ENCODE data around the gene FNDC3B.

FNDC3B gene

DNA sequence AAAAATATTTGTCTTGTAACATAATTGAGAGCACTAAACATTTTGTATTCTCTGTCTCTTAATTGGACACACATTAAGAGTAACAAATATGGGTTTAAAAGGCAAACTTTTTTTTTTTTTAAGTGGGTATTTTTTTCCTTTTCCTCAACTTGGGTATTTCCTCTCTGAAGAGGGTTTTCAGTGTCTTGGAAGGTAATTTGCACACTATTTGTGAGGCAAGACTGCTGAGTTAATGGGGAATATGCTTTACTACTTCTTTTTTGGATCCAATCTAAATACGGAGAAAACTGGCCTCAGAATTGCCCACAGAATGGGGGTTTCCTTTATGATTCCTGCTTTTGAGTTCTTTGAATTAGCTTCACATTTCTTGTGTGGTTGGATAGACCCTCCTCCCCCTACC, 105.2 kb downstream of the FNDC3B start:
- TF ChIP-seq SIN3A (IDR thresholded peaks at IDR 0.05; ENCODE audit: borderline replicate concordance, insufficient read depth, low read length): no peak
- TF ChIP-seq FOXP2 (optimal IDR thresholded peaks at IDR 0.05; ENCODE audit: borderline replicate concordance, extremely low read depth, extremely low read length, insufficient read depth): no peak
- no peak for TF ChIP-seq TAF1 (IDR thresholded peaks at IDR 0.05; ENCODE audit: borderline replicate concordance, insufficient read depth, low read length)
- no peak for TF ChIP-seq POLR2AphosphoS5 (IDR thresholded peaks at IDR 0.05; ENCODE audit: low read depth, low read length)
- TF ChIP-seq, protein P1, sequence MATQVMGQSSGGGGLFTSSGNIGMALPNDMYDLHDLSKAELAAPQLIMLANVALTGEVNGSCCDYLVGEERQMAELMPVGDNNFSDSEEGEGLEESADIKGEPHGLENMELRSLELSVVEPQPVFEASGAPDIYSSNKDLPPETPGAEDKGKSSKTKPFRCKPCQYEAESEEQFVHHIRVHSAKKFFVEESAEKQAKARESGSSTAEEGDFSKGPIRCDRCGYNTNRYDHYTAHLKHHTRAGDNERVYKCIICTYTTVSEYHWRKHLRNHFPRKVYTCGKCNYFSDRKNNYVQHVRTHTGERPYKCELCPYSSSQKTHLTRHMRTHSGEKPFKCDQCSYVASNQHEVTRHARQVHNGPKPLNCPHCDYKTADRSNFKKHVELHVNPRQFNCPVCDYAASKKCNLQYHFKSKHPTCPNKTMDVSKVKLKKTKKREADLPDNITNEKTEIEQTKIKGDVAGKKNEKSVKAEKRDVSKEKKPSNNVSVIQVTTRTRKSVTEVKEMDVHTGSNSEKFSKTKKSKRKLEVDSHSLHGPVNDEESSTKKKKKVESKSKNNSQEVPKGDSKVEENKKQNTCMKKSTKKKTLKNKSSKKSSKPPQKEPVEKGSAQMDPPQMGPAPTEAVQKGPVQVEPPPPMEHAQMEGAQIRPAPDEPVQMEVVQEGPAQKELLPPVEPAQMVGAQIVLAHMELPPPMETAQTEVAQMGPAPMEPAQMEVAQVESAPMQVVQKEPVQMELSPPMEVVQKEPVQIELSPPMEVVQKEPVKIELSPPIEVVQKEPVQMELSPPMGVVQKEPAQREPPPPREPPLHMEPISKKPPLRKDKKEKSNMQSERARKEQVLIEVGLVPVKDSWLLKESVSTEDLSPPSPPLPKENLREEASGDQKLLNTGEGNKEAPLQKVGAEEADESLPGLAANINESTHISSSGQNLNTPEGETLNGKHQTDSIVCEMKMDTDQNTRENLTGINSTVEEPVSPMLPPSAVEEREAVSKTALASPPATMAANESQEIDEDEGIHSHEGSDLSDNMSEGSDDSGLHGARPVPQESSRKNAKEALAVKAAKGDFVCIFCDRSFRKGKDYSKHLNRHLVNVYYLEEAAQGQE (IDR thresholded peaks at IDR 0.05; ENCODE audit: insufficient read depth in 1 of 2, low read depth in 2 of 2, low read length in 2 of 2): no peak

DNA sequence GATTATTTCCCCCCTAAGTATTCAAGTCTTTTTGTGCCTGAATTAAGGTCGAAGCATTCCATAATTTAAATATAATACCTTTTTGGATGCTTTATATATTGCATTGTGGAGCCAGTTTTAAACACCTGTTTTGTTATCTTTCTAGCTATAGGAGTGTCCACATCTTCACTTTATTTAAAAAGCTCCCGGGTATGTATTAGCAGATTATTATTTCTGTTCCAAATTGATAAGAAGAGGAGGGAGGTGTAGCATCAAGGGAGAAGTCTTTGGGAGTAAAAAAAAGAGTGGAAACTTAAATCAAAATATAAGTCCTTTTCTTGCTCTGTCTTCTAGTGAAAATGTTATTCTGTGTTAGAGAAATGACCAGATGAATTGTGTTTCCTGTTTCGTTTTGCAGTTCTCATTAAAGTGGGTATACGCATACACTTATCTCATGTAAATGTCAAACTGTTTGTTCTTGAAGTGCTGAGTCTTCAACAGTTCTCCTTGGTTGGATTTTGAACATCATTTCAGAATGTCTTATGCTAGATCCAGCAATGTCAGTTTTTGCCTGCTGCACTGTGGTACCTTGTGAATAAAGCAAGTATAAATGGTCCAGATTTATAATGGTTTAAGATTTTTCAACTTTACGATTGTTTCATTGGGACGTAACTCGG, 105.8 kb downstream of the FNDC3B start:
- no peak for TF ChIP-seq SIN3A (IDR thresholded peaks at IDR 0.05; ENCODE audit: borderline replicate concordance, insufficient read depth, low read length)
- TF ChIP-seq, protein P1 (IDR thresholded peaks at IDR 0.05; ENCODE audit: insufficient read depth in 1 of 2, low read depth in 2 of 2, low read length in 2 of 2): no peak
- no peak for TF ChIP-seq TAF1 (IDR thresholded peaks at IDR 0.05; ENCODE audit: borderline replicate concordance, insufficient read depth, low read length)
- TF ChIP-seq FOXP2 (optimal IDR thresholded peaks at IDR 0.05; ENCODE audit: borderline replicate concordance, extremely low read depth, extremely low read length, insufficient read depth): no peak
- TF ChIP-seq POLR2AphosphoS5 (IDR thresholded peaks at IDR 0.05; ENCODE audit: low read depth, low read length): no peak

DNA sequence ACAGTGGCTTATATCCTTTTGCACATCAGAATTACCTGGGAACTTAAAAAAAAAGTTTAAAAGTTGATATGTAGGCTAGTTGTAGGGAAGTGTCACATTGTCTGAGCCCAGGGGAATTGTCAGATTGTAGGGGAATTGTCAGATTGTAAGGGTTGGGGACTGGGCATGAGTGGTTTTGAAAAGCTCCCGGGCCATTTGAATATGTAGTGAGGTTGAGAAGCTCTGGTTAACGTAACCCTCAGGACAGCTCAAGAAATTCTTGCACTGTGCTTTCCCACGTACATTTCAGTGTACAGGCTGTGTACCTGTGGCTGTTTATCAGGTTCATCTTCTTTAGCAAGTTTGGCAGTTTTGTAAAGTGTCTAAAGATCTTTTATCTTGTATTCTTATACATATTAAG, 107.0 kb downstream of the FNDC3B start:
- TF ChIP-seq, protein P1 (IDR thresholded peaks at IDR 0.05; ENCODE audit: insufficient read depth in 1 of 2, low read depth in 2 of 2, low read length in 2 of 2): no peak
- TF ChIP-seq POLR2AphosphoS5 (IDR thresholded peaks at IDR 0.05; ENCODE audit: low read depth, low read length): no peak
- no peak for TF ChIP-seq FOXP2 (optimal IDR thresholded peaks at IDR 0.05; ENCODE audit: borderline replicate concordance, extremely low read depth, extremely low read length, insufficient read depth)
- TF ChIP-seq SIN3A (IDR thresholded peaks at IDR 0.05; ENCODE audit: borderline replicate concordance, insufficient read depth, low read length): no peak
- TF ChIP-seq TAF1 (IDR thresholded peaks at IDR 0.05; ENCODE audit: borderline replicate concordance, insufficient read depth, low read length): no peak

DNA sequence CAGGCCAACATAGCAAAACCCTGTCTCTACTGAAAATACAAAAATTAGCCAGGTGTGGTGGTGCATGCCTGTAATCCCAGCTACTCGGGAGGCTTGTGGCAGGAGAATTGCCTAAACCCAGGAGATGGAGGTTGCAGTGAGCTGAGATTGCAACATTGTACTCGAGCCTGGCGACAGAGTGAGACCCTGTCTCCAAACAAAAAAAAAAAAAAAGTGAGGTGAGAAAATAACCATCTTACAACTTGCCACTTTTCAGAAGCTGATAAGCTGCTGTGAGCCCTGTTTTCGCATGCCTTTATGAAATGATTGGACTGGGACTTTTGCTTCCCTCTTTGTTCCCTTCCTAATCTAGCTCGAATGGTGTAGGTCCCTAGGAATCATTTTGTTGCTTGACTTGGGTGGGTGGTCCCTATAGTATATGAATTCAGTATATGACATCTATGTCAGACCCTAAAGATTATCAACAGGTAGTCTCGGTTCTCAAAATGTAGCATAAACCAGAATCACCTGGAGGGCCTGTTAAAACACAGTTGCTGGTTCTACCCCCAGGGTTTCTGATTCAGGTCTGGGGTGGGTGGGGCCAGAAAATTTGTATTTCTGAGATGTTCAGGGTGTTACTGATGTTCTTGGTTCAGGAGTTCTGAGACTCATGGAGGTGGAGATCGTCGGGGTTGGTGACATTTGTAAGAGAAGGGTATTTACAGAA, 107.9 kb downstream of the FNDC3B start:
- TF ChIP-seq, protein P1 (IDR thresholded peaks at IDR 0.05; ENCODE audit: insufficient read depth in 1 of 2, low read depth in 2 of 2, low read length in 2 of 2): no peak
- no peak for TF ChIP-seq SIN3A (IDR thresholded peaks at IDR 0.05; ENCODE audit: borderline replicate concordance, insufficient read depth, low read length)
- TF ChIP-seq FOXP2 (optimal IDR thresholded peaks at IDR 0.05; ENCODE audit: borderline replicate concordance, extremely low read depth, extremely low read length, insufficient read depth): no peak
- TF ChIP-seq TAF1 (IDR thresholded peaks at IDR 0.05; ENCODE audit: borderline replicate concordance, insufficient read depth, low read length): no peak
- no peak for TF ChIP-seq POLR2AphosphoS5 (IDR thresholded peaks at IDR 0.05; ENCODE audit: low read depth, low read length)

All from PFSK-1 (cell line).